Hematopoietic multipotent progenitor cell (in vitro differentiated cells): Measurements from ENCODE around the gene TOM1L2. TPM values are rescaled to one million over a fixed set of nuclear protein-coding genes. Genes with fewer than 3 reads are reported as not detected.
A peak's percentile ranks its signal among the peaks of the same experiment; 100 is the strongest.
"Not testable (repeated sequence)": the region's sequence is repeated elsewhere in the genome, so short reads cannot be mapped to it uniquely, and the experiment has no call there.

Experiments
- DNase-seq, 3 donors: peaks; one replicate each; pipeline ENCODE4 v3.0.0-alpha.2; 2011 to 2015; ENCODE audit warnings: low read depth in 2 of 3, low spot score in 2 of 3
- total RNA-seq: library from RNA; depleted of rRNA; stranded (reverse); fragments of >200 nt; gene quantifications from one replicate; pipeline ENCODE4 v1.2.3, GENCODE V29; 2012

Gene TOM1L2
- total RNA-seq, 1 donor = 23.4 TPM

DNA sequence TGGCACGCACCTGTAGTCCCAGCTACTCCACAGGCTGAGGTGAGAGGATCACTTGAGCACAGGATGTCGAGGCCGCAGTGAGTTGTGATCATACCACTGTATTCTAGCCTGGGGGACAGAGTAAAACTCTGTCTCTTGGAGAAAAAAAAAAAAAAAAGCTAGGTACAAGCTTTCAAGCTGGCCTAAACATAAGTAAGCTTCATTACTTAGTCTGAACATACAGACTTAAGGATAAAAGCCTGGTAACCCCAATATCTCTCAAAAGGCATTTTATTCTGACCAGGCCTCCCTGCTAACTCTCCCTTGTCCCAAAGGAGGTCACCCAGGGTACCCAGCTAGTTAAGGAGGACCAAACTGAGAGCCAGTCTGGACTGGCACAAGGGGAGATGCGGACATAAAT lies 46.2 kb downstream of the TOM1L2 start:
- DNase-seq = no peak

DNA sequence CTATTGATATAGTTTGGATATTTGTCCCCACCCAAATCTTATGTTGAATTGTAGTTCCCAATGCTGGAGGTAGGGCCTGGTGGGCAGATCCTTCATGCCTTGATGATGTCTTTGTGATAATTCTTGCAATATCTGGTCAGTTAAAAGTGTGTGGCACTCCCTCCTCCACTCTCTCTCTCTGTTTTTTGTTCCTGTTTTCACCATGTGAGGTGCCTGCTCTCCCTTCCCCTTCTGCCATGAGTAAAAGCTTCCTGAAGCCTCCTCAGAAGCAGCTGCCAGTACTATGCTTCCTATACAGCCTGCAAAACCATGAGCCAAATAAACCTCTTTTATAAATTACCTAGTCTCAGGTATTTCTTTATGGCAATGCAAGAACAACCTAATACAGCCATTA lies 47.3 kb downstream of the TOM1L2 start:
- no peak for DNase-seq

DNA sequence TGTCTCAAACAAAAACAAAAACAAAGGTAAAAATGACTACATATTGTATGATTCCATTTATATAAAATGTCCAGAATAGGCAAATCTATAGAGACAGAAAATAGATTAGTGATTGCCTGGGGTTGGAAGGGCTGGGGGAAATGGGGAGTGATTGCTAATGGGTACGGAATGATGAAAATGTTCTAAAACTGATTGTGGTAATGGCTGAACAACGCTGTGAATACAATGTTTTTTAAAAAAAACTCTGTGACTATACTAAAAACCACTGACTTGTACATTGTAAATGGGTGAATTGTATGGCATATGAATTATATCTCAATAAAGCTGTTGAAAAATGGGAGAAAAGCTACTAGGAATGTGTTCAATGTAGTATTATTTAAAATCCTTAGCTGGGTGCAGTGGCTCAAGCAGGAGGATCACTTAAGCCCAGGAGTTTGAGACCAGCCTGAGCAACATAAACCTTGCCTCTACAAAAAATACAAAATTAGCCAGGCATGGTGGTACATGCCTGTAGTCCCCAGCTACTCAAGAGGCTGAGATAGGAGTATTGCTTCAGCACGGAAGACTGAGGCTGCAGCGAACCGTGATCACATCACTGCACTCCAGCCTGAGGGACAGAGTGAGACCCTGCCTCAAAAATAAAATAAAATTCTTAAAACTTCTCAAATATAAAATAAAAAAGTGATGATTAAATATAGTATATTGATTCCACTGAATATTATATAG lies 47.9 kb downstream of the TOM1L2 start:
- no peak for DNase-seq

DNA sequence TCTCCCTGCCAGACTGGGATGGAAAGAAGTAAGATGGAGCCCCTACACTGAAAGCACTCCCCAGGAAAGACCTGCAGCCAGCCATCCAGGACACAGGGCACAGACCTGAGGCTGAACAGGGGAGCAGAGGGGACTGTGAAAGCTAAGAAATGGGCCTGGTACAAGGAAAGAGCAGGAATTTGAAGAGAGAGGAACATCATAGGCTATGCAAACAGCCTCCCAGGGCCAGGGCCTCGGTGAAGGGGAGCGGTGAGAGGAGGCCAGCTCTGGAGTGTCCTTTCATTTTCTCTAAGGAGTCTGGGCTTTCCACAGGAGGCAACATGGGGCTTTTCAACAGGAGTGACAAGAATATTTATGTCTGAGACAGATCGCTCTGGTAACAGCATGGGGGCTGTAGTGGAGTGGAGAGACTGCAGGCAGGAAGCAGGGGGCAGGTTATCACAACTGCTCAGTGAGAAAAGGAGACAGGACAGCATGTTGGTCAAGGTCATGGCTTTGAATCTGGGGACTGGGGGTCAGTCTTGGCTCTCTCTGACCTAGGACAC lies 50.1 kb downstream of the TOM1L2 start:
- DNase-seq = no peak

DNA sequence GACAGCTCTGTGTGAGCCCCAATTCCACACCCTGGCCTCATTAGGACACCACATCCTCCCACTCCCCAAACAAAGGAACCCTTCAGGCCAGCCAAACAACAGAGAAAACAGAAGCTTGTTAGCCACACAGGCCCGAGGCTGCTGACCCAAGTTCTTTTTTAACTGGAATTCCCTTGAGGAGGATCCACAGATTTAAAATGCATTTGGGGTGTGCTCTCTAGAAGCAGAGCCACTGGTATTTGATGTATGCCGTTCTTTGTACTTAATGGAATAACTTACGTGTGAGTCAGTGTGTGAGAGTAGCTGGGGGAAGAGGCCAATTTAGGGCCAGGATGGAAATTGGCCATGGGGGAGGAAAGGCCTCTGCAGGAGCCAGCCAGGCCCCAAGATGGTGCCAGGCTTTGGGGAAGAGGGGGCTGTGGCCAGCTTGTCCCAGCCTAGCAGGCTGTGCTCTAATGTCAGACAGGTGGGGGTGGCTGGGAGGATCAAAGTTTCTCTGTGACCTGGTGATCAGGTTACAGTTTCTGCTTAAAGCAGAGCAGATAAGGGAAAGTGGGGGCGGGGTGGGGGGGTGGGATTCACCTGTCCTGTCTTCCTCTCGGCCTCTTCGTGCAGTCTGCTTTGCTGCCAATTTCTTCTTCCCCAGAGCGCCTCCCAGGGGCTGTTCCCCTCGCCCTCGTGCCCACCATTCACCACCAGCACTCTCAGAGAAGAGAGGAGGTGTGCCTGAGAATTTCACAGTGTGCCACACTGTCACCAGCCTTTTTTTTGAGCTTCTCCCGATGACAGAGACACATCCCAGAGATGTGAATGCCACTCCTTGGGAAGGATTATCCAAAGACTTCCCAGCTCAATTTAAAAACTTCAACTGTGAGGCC lies 50.8 kb downstream of the TOM1L2 start:
- no peak for DNase-seq

DNA sequence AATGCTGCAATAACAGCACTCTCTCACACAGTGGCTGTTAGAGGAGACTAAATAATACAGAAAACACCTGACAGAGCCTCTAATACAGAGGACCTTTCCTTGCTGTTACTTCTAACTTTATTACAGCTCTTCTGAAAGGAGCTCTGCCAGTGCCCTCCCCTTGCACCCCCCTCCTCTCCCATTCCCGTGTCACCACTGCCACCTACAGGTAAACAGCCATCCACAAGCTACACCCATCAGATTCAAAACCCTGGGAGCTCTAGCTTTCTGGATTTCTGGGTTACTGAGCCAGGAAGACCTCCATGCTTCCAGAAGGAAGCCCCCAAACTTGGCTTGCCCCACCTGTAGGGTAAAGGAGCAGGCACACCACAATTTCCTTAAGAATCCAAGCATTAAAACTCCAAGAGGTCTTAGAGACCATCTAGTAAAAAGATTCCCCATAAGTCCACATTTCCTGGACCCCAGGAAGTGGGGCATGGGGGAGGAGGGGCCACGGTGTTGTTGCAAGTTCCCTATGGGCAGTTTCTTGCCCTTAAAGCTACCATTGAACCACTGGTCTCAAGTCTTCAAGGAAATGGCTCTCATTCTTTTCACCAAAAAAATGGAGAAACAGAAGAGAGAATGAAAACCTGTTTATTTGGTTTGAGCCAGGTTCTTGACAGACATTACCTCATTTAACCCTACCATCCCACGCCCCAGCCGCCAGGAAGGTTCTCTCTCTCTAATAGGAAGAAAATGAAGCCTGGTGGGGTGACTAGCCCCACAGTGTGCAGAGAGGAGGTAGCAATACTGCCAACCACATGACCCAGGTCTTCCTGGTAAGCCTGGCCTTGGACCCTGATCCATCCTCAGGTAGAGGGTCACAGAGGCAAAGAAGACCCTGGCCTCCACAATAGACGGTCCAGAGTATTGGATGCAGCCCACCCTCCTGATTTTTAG lies 52.8 kb downstream of the TOM1L2 start:
- DNase-seq = peak; percentile 25 to 82 (median 70)

DNA sequence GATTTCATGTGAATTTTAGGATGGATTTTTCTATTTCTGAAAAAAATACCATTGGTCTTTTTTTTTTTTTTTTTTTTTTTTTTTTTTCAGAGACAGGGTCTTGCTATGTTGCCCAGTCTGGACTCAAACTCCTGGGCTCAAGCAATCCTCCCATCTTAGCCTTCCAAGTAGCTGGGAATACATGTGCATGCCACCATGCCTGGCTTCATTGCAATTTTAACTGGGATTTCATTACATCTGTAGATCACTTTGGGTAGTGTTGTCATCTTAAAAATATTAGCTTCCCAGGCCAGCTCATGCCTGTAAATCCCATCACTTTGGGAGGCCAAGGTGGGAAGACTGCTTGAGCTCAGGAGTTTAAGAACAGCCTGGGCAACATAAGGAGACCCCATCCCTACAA lies 54.8 kb downstream of the TOM1L2 start:
- no peak for DNase-seq

DNA sequence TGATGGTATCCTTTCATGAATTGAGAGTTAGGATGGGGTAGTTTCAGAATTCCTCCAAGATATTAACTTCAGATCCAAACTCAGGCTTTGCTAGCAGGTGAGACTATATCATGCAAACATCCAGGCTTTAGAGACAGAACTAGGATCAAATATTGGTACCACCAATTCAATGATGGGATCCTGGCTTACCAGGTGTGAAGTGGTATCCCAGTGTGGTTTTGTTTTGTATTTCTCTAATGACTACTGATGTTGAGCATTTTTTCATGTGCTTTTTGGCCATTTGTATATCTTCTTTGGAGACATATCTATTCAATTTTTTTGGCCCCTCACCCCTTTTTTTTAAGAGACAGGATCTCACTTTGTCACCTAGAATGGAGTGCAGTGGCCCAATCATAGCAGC lies 57.0 kb downstream of the TOM1L2 start:
- no peak for DNase-seq

DNA sequence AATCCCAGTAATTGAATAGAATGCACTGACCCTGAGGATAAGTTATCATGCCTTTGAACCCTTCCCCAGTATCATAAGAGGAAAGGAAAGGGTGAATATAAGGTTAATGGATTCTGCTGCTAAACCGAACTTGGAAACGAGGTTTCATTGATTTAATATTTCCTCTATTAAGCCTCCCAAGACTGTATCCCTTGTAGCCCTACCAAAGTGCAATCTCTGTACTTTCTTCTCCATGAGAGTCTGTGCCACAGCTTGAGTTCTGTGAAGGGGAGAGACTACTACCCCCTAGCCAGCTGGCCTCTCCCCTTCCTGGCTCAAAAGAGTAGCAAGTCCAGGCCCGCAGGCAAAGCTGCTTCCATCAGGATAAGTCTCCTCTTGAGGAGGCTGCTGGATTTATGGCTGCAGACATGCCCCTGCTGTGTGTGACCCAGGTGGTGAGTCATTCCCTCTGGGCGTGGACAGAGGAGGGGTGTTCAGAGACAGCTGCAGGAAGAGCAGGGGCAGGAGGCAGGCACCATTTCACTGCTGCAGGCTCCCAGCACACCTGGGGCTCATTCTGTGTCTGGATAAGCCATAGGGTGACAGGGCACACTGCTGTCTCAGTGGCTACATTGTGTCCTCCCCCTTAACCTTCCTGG lies 58.4 kb downstream of the TOM1L2 start:
- peak in 2 of 3 donors; percentile 52 to 66 for DNase-seq

DNA sequence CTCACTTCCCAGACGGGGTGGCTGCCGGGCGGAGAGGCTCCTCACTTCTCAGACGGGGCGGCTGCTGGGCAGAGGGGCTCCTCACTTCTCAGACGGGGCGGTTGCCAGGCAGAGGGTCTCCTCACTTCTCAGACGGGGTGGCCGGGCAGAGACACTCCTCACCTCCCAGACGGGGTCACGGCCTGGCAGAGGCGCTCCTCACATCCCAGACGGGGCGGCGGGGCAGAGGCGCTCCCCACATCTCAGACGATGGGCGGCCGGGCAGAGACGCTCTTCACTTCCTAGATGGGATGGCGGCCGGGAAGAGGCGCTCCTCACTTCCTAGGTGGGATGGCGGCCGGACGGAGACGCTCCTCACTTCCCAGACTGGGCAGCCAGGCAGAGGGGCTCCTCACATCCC lies 59.9 kb downstream of the TOM1L2 start:
- DNase-seq = not testable (repeated sequence)

DNA sequence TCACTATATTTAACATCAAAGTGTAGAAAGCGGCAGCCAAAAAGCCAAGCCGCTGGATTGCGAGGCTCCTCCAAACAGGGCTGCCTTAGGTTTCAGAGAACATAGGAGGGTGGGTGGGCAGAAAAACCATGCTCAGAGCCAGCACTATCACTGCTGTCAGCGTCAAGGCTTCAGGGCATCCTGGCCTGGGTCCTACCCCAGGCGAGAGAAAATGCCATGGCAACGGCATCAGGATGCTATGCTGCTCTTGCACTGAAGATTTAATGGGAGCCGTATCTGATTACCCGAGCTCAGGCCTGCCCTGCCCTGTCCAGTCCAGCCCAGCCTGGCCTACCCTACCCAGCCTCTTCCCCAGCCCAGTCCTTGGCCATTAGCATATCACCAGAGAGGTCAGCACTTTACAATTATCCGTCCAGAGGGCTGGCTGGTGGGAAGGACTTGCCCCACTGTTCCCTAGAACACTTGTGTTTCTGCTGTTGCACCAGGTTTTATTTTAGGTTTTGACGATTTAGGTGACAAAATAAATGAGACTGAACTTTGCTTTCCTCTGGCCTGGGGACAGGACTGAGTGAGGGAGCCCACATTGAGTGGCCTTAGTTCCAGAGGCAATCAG lies 61.1 kb downstream of the TOM1L2 start:
- no peak for DNase-seq

DNA sequence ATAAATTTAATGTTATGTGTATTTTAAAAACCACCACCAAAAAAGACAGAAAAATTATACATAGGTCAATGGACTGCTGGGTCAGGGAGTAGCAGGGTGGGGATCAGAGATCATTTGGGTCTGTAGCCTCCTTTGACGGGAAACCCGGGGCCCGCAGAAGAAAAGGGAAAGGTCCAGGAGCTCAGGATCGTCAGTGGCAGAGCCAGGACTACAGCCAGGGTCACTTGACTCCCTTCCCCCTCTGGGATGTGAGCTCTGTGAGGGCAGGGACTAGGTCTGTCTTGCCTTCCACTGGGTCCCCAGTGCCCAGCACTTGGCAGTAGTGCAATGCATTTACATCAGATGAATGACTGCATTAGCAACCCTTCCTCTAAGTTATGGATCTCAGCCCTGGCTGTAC lies 62.1 kb downstream of the TOM1L2 start:
- no peak for DNase-seq

DNA sequence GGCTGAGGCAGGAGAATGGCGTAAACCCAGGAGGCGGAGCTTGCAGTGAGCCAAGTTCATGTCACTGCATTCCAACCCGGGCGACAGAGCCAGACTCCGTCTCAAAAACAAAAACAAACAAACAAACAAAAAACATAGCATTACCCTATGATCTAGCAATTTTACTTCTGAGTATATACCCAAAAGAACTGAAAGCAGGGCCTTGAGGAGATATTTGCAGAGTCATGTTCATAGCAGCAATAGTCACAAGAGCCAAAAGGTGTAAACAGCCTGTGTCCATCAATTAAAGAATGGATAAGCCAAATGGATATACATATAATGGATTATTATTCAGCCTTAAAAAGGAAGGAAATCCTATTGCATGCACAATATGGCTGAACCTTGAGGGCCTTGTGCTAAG lies 63.1 kb downstream of the TOM1L2 start:
- no peak for DNase-seq

DNA sequence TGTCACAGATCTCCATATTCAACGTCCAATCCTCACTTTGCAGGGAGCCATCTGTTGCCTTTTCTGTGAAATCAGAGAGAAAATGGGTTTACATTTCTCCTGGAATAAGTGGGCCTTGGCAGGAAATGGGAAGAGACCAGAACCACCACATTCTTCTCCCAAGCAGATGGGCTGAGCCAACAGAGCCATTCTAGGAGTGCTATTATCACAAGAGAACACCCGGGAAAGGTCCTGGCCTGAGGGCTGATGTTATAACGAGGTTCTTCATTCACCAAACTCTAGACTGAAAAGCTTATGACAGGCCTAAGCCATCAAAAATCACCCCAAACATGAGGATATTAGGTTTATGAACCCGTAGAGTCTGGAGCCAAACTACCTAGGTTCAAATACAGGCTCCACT lies 64.7 kb downstream of the TOM1L2 start:
- DNase-seq = no peak

DNA sequence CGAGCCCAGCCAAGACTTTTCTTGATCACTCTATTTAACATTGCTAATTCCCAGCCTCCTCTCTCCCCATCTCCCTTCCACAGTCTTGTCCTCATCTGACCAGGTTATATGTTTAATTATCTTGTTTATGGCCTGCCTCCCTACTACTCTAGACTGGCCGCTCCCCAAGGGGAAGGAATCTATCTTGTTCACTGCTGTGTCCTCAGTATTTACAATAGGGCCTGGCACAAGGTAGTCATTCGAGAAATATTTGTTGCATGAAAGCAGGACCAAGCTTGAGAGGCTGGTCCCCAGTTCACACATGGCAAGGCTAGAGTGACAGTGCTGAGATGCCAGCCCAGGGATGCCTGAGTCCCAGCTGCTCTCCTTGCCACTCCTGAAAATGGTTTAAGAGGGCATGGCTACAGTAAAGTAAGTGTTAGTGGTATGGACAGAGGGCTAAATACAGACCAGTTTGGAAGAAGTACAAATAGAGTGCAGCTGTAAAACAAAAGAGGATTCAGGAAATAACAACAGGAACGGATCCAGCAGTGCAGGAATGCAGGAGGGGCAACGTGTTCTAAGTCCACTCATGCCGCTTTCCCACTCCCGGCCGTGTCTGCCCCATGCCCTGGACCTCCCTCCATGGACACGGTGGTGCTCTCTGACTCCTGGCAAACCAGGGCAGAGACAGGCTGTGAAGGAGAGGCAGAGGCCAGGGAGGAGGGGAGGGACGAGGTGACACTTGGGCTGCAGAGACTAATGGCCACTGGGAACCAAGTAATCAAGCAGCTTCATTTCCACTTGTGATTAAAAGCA lies 65.6 kb downstream of the TOM1L2 start:
- DNase-seq = no peak

DNA sequence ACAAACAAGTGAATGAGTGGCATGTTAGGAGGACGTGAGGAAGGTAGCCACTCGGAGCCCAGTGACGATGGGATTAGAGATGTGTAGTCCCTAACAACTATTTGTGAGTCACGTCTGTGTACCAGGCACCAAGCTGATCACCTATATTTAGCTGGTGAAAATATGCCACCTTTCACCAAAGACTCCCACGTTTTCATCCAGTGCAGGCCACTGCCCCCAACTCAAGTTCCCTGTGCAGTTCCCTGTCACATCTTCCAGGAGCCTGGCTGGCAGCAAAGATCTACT lies 67.2 kb downstream of the TOM1L2 start:
- DNase-seq = no peak

DNA sequence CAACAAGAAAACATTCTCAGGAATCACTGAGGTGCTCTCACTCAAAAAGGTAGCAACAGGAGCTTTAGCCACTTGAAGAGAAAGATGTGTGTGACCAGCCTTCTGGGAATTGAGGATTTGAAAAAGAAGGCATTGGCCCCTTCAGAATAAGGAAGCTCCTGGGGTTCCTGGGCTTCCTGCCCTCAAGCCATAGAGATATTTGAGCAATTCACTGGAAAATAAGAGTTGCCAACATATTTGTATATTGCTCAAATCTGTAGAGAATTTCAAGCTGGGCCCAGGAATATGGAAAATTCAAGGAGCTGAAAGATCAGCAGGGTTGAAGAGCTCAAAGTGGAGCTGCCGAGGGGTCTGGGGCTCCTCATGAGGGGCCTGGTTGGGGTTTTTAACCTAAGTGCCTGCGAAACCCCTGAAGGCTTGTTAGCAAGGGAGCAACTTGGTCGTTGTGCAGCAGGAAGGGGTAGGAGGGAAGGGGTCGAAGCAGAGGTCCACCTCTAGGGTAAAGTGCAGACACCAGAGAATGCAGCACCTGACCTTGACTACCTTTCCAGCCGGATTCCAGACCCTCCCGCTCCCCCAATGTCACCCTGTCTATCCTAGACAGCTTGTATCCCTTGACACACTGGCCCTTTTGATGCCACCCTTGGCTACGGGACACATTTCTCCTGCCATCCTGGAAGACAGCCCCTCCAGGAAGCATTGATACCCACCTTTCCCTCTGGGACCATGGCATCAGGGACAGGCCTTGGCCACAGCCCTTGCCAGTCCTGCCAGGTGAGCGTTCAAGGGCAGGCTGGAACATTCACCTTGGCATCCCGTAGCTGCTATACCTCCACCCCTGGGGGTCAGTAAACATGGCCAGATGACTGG lies 67.8 kb downstream of the TOM1L2 start:
- DNase-seq = no peak

DNA sequence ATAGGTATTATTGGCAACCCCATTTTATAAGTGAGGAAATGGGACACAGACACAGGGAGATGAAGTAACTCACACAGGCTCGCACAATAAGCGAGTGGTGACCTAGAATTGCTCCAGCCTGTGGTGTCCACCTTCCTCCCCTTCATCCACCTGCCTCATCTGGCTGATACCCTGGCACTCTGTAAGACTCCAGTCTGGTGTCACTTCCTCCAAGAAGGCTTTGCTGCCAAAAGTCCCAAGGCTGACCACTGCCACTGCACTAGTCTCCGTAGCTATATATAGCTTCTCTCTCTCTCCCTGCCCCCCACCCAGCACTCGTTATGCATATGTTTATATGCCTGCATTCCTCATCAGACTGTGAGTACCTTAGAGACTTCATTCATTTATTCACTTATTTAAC lies 69.3 kb downstream of the TOM1L2 start:
- DNase-seq = no peak
